Breast epithelium (tissue), 4 donors: ENCODE results near the gene AHCYL1. TPM values are rescaled to one million over a fixed set of nuclear protein-coding genes. Genes with fewer than 3 reads are reported as not detected.

Experiments
- DNase-seq, 2 donors: peaks; one replicate each; pipeline ENCODE4 v3.0.0-alpha.2; 2019; ENCODE audit warnings: low spot score in 2 of 2
- H3K27ac ChIP-seq, 2 donors: fragments of 200-600 bp; sonication (generic) in 1 of 2; one replicate each; pipeline ENCODE4 v1.5.1; 2016 to 2019; ENCODE audit warnings: mild to moderate bottlenecking in 1 of 2
- H3K27me3 ChIP-seq, 2 donors: fragments of 200-600 bp; sonication (generic) in 1 of 2; one replicate each; pipeline versions ENCODE4 v1.5.1 to v1.6.0; 2017 to 2019; ENCODE audit warnings: control low read depth in 1 of 2, mild to moderate bottlenecking in 1 of 2
- H3K36me3 ChIP-seq: fragments of 200-600 bp; one replicate; pipeline ENCODE4 v1.5.1; 2019
- H3K4me1 ChIP-seq, 2 donors: fragments of 200-600 bp; sonication (generic); one replicate each; pipeline ENCODE4 v1.5.1; 2016 to 2019; ENCODE audit warnings: control low read depth in 1 of 2
- H3K4me3 ChIP-seq, 3 donors: fragments of 200-600 bp; sonication (generic); 1 replicate in 2 of 3; 2 replicates in 1 of 3; pipeline ENCODE4 v1.5.1; 2016 to 2019; ENCODE audit warnings: mild to moderate bottlenecking in 3 of 3, moderate library complexity in 2 of 3
- H3K9me3 ChIP-seq, 2 donors: fragments of 200-600 bp; sonication (generic) in 1 of 2; one replicate each; pipeline ENCODE4 v1.5.1; 2016 to 2019; ENCODE audit warnings: control low read depth in 1 of 2
- POLR2A ChIP-seq: fragments of 450-650 bp; IDR thresholded peaks from one replicate; pipeline ENCODE4 v1.6.1; 2016; ENCODE audit warnings: antibody characterized with exemption, mild to moderate bottlenecking, moderate library complexity
- POLR2AphosphoS5 ChIP-seq, 3 donors: sonication (generic); formaldehyde crosslinking; IDR thresholded peaks; one replicate each; pipeline ENCODE4 v1.6.1; 2017; ENCODE audit warnings: antibody characterized with exemption in 3 of 3
- intact Hi-C: fragments of 100-400 bp; cut with DNase I; formaldehyde crosslinking; loops from one replicate; pipeline ENCODE4 v1.15.1; 2023; ENCODE audit warnings: low total_unique reads
- total RNA-seq, 3 donors: library from RNA; depleted of rRNA; stranded (reverse); fragments of >200 nt; gene quantifications; one replicate each; pipeline ENCODE4 v1.1.0, GENCODE V29; 2016
- TF ChIP-seq, protein P1 (sequence below), 3 donors: fragments of 450-650 bp; IDR thresholded peaks; one replicate each; pipeline ENCODE4 v1.5.1; 2016 to 2017; ENCODE audit warnings: antibody characterized with exemption in 3 of 3, mild to moderate bottlenecking in 3 of 3, moderate library complexity in 3 of 3

AHCYL1 gene
- total RNA-seq, 3 donors from 2014 or later, result 67.7 to 75.1 (median 73.8) TPM

DNA sequence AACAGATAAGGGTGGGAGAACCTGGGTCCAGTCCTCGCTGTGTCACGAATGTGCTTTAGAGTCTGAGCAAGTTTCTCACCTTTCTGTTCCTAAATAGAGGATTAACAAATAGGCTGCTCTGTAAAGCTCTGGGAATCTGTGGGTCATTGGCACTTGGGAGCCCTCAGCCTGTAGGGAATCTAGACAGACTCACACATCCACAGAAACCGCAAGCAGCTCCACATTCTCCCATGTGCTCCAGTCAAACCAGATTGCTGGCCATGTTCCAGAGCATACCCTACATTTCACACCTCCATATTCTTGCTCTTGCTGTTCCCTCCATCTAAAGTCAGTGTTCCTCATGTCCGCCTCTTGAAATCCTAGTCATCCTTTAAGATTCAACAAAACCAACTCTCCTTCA lies 7.8 kb upstream of the AHCYL1 start:
- TF ChIP-seq, protein P1, sequence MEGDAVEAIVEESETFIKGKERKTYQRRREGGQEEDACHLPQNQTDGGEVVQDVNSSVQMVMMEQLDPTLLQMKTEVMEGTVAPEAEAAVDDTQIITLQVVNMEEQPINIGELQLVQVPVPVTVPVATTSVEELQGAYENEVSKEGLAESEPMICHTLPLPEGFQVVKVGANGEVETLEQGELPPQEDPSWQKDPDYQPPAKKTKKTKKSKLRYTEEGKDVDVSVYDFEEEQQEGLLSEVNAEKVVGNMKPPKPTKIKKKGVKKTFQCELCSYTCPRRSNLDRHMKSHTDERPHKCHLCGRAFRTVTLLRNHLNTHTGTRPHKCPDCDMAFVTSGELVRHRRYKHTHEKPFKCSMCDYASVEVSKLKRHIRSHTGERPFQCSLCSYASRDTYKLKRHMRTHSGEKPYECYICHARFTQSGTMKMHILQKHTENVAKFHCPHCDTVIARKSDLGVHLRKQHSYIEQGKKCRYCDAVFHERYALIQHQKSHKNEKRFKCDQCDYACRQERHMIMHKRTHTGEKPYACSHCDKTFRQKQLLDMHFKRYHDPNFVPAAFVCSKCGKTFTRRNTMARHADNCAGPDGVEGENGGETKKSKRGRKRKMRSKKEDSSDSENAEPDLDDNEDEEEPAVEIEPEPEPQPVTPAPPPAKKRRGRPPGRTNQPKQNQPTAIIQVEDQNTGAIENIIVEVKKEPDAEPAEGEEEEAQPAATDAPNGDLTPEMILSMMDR (IDR thresholded peaks at IDR 0.05), result no peak
- no peak for TF ChIP-seq POLR2AphosphoS5 (IDR thresholded peaks at IDR 0.05)
- no peak for TF ChIP-seq POLR2A
- no peaks in the 10 kb centered on the region for H3K27me3 ChIP-seq
- H3K9me3 ChIP-seq, result no peaks in the 10 kb centered on the region
- H3K4me1 ChIP-seq, result no peaks in the 10 kb centered on the region
- intact Hi-C loops, result loop anchor here (5.0 kb wide), 1 partner anchor 824 kb away; no protein-coding TSS in a partner anchor
- H3K36me3 ChIP-seq, result no peaks in the 10 kb centered on the region
- no peak overlapping the region for H3K27ac ChIP-seq
- DNase-seq, result no peak
- H3K4me3 ChIP-seq, result no peak overlapping the region

DNA sequence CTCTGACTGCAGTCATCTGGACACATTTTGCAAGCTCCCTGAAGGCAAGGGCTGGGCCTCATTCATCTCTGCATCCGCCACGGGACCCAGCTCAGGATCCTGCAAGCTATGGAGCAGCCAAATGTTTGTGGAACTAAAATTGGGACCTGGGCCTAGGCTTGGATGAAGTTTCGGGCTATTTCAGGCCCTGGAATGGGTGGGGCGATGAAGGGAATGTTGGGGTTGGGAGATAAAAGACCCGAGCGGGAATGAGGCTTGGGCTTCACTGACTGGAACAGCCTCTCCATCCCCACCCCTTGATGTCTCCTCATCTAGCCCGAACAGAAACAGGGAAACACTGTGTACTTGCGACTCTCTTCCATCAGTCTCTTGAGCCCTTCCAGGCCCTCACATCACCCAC lies 7.3 kb upstream of the AHCYL1 start:
- no peak for DNase-seq
- H3K27me3 ChIP-seq, result no peaks in the 10 kb centered on the region
- H3K27ac ChIP-seq, result peak overlapping the region in 1 of 2 donors; percentile 32
- TF ChIP-seq POLR2AphosphoS5 (IDR thresholded peaks at IDR 0.05), result no peak
- TF ChIP-seq, protein P1 (IDR thresholded peaks at IDR 0.05), result no peak
- no peak for TF ChIP-seq POLR2A
- intact Hi-C loops, result loop anchor here (5.0 kb wide), 1 partner anchor 825 kb away; no protein-coding TSS in a partner anchor
- H3K9me3 ChIP-seq, result no peaks in the 10 kb centered on the region
- no peaks in the 10 kb centered on the region for H3K36me3 ChIP-seq
- no peaks in the 10 kb centered on the region for H3K4me1 ChIP-seq
- no peak overlapping the region for H3K4me3 ChIP-seq

DNA sequence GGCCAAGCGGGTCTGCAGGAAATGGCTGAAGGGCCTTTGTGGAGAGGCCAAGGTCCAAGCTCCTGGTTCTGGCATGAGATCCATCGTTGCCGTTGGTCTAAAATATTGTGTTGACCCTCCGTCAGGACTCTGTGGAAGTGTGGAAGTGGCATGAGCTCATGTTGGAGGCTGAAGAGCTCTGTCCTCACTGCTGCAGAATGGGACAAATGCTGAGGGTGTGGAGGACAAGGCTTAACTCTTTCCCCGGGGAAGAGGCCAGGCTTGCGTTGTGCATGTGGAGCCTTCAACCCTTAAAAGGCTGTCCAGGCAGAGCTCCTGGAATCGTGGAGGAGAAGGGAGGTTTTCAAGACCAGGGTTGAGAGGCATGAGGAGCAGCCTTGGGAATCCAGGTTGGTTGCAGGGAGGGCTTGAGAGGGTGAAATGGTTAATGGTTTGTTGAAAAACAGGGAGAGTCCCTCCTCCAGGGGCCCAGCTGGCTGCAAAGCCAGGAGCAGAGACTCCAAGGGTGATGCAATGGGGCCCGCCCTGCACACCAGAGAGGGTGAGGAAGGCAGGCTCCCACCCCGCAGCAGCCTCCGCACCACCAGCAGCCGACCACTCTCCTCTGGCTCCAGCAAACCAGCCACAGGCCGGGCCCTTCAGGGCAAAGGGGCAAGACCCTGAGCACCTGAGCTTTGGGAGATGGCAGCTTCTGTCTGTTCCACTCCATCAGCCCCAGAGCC lies 6.7 kb upstream of the AHCYL1 start:
- no peaks in the 10 kb centered on the region for H3K9me3 ChIP-seq
- no peaks in the 10 kb centered on the region for H3K36me3 ChIP-seq
- intact Hi-C loops, result loop anchor here (5.0 kb wide), 1 partner anchor 826 kb away; no protein-coding TSS in a partner anchor
- H3K4me3 ChIP-seq, result no peak overlapping the region
- peak overlapping the region in 1 of 2 donors; percentile 71 for H3K27ac ChIP-seq
- no peaks in the 10 kb centered on the region for H3K27me3 ChIP-seq
- no peak for DNase-seq
- H3K4me1 ChIP-seq, result no peaks in the 10 kb centered on the region
- TF ChIP-seq, protein P1 (IDR thresholded peaks at IDR 0.05), result no peak
- TF ChIP-seq POLR2A, result no peak
- no peak for TF ChIP-seq POLR2AphosphoS5 (IDR thresholded peaks at IDR 0.05)

DNA sequence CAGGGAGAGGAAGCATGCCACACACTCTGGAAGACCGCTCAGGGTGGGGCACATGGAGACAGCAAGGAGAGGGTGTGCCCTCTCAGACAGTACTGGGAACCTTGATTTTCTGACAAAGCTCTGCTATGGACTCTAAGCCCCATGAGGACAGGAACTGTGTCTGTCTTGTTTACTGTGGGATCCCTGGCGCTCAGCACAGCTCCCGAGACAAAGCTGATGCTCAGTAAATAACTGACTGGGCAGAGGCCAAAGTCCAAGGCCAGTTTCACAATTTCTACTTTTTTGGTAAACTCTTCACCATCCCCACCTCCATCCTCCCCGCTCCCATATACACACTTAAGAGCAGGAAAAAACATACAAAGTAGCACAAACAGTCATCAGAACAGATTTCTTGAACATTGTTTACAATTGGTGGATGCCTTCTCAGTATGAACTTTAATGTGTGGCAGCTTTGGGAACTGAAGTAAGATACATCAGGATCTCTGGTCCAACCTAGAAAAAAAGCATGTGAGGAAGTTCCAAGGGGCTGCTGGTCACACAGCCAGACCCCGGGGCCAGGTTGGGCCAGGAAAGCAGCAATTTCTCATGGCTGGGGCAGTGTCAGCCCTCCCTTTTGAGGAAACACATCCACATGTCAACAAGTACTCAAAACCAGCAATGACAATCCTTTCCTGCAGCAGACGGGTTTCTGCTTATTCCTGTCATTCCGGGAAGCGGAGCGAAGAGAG lies 5.6 kb upstream of the AHCYL1 start:
- no peak for DNase-seq
- H3K27me3 ChIP-seq, result no peaks in the 10 kb centered on the region
- intact Hi-C loops, result loop anchor here (5.0 kb wide), 1 partner anchor 827 kb away; no protein-coding TSS in a partner anchor
- H3K4me3 ChIP-seq, result no peak overlapping the region
- H3K36me3 ChIP-seq, result no peaks in the 10 kb centered on the region
- no peak for TF ChIP-seq POLR2A
- TF ChIP-seq, protein P1 (IDR thresholded peaks at IDR 0.05), result no peak
- TF ChIP-seq POLR2AphosphoS5 (IDR thresholded peaks at IDR 0.05), result no peak
- H3K27ac ChIP-seq, result peak overlapping the region; percentile 66 to 71
- H3K9me3 ChIP-seq, result no peaks in the 10 kb centered on the region
- H3K4me1 ChIP-seq, result peaks cover 0 to 1% of the 10 kb centered on the region in 2 donors
